Smooth muscle cell (in vitro differentiated cells): ENCODE data around the gene NPTX1. TPM values are rescaled to one million over a fixed set of nuclear protein-coding genes. Genes with fewer than 3 reads are reported as not detected.
"Not testable (repeated sequence)": the region's sequence is repeated elsewhere in the genome, so short reads cannot be mapped to it uniquely, and the experiment has no call there.

Experiments
- DNase-seq: peaks from one replicate; lab custom pipeline; 2025; ENCODE audit not compliant: unreplicated experiment; lab: John Stamatoyannopoulos, UW
- H2AFZ ChIP-seq: fragments of 200-600 bp; sonication (generic); 2 replicates; pipeline ENCODE4 v1.6.0; 2016; ENCODE audit warnings: antibody characterized with exemption, low read depth, mild to moderate bottlenecking
- H3F3A ChIP-seq: fragments of 200-600 bp; sonication (generic); 2 replicates; pipeline ENCODE4 v1.6.0; 2017; ENCODE audit warnings: antibody characterized with exemption, low read depth
- H3K27ac ChIP-seq: fragments of 200-600 bp; sonication (generic); 2 replicates; pipeline ENCODE4 v1.5.1; 2016; ENCODE audit warnings: low read depth, mild to moderate bottlenecking
- H3K27me3 ChIP-seq: fragments of 200-600 bp; sonication (generic); 2 replicates; pipeline ENCODE4 v1.6.1; 2016; ENCODE audit warnings: low read depth, mild to moderate bottlenecking
- H3K36me3 ChIP-seq: fragments of 200-600 bp; sonication (generic); 2 replicates; pipeline ENCODE4 v1.5.1; 2016; ENCODE audit warnings: low read depth
- H3K4me1 ChIP-seq: fragments of 200-600 bp; sonication (generic); 2 replicates; pipeline ENCODE4 v1.5.1; 2016; ENCODE audit warnings: low read depth
- H3K4me2 ChIP-seq: fragments of 200-600 bp; sonication (generic); 2 replicates; pipeline ENCODE4 v1.6.0; 2016; ENCODE audit warnings: mild to moderate bottlenecking
- H3K4me3 ChIP-seq: fragments of 200-600 bp; sonication (generic); 2 replicates; pipeline ENCODE4 v1.5.1; 2016; ENCODE audit warnings: mild to moderate bottlenecking
- H3K79me2 ChIP-seq: fragments of 200-600 bp; sonication (generic); 2 replicates; pipeline ENCODE4 v1.6.0; 2016; ENCODE audit warnings: low read depth, mild to moderate bottlenecking
- H3K9ac ChIP-seq: fragments of 200-600 bp; sonication (generic); 2 replicates; pipeline ENCODE4 v1.6.0; 2016; ENCODE audit warnings: low read depth
- H3K9me3 ChIP-seq: fragments of 200-600 bp; sonication (generic); replicated peaks from 2 replicates; pipeline ENCODE4 v1.5.1; 2016; ENCODE audit warnings: low read depth
- H4K20me1 ChIP-seq: fragments of 200-600 bp; sonication (generic); 2 replicates; pipeline ENCODE4 v1.6.0; 2016; ENCODE audit warnings: low read depth
- CTCF ChIP-seq: fragments of 200-600 bp; sonication (generic); IDR thresholded peaks from 2 replicates; pipeline ENCODE4 v1.5.1; 2017; ENCODE audit warnings: borderline replicate concordance, mild to moderate bottlenecking, antibody characterized with exemption; ENCODE audit not compliant: insufficient read depth, poor library complexity, severe bottlenecking
- WGBS: methylation state at CpG from one replicate; pipeline ENCODE4 v1.1.7; 2016; ENCODE audit warnings: low lambda C conversion rate; 5-methylcytosine and 5-hydroxymethylcytosine counted together
- polyA plus RNA-seq: library from polyadenylated mRNA; unstranded; fragments of >200 nt; fragmentation: Nextera tagmentation; extraction: Ambion mirVana; gene quantifications from 2 replicates; pipeline ENCODE4 v1.2.1, GENCODE V29; 2016
- total RNA-seq: library from RNA; depleted of rRNA; stranded (reverse); fragments of >200 nt; gene quantifications from 2 replicates; pipeline ENCODE4 v1.2.3, GENCODE V29; 2014

Gene NPTX1
- total and polyA plus RNA-seq, 2 experiments from 2014 or later = 1.8 to 5.9 TPM

GRCh38 chr17:80509311-80509710 is 32.9 kb upstream of the NPTX1 start:
- H3K4me3 ChIP-seq = no peak overlapping the region
- WGBS = 75% methylated on average over 8 of the region's 8 CpGs

GRCh38 chr17:80507965-80508364 is 31.6 kb upstream of the NPTX1 start:
- WGBS = 96% methylated on average over 3 of the region's 3 CpGs
- no peak for TF ChIP-seq CTCF

More at GRCh38 chr17:80509311-80509710, 32.9 kb upstream of the NPTX1 start:
- Histone ChIP-seq H3K4me1 (peaks cover 5% of the 10 kb centered on the region), H2AFZ (no peak overlapping the region), H4K20me1 (no peaks in the 10 kb centered on the region), H3K4me2 (no peak overlapping the region), H3K36me3 (no peaks in the 10 kb centered on the region), H3F3A (peaks cover 6% of the 10 kb centered on the region), H3K9me3 (no peaks in the 10 kb centered on the region), H3K9ac (no peak overlapping the region), H3K27ac (no peak overlapping the region), H3K79me2 (no peaks in the 10 kb centered on the region), H3K27me3 (peaks cover 9% of the 10 kb centered on the region)
- no peak for DNase-seq
- TF ChIP-seq CTCF = no peak

GRCh38 chr17:80507177-80507576 is 30.8 kb upstream of the NPTX1 start:
- not testable (repeated sequence) for H2AFZ ChIP-seq, H3K4me3 ChIP-seq, H3K4me1 ChIP-seq, DNase-seq, H4K20me1 ChIP-seq, H3K36me3 ChIP-seq, H3K9ac ChIP-seq, H3F3A ChIP-seq, H3K27me3 ChIP-seq, H3K79me2 ChIP-seq, H3K9me3 ChIP-seq, H3K4me2 ChIP-seq, H3K27ac ChIP-seq
- 47% methylated on average over 4 of the region's 4 CpGs for WGBS

More at GRCh38 chr17:80507965-80508364, 31.6 kb upstream of the NPTX1 start:
- no peak overlapping the region for H3K9ac ChIP-seq
- H3K36me3 ChIP-seq = no peaks in the 10 kb centered on the region
- H4K20me1 ChIP-seq = no peaks in the 10 kb centered on the region
- no peak overlapping the region for H3K4me2 ChIP-seq
- no peak overlapping the region for H2AFZ ChIP-seq
- H3K9me3 ChIP-seq = no peaks in the 10 kb centered on the region
- H3K79me2 ChIP-seq = no peaks in the 10 kb centered on the region
- DNase-seq = no peak
- peaks cover 6% of the 10 kb centered on the region for H3F3A ChIP-seq
- peaks cover 5% of the 10 kb centered on the region for H3K4me1 ChIP-seq
- H3K4me3 ChIP-seq = no peak overlapping the region
- H3K27me3 ChIP-seq = peaks cover 9% of the 10 kb centered on the region
- H3K27ac ChIP-seq = no peak overlapping the region

- H3K27me3 ChIP-seq = peaks cover 3% of the 10 kb centered on the region
- no peak for TF ChIP-seq CTCF
- peaks cover 6% of the 10 kb centered on the region for H3F3A ChIP-seq
- H3K4me3 ChIP-seq = no peak overlapping the region
- peaks cover 11% of the 10 kb centered on the region for H3K4me1 ChIP-seq
- no peaks in the 10 kb centered on the region for H3K9me3 ChIP-seq
- no peak overlapping the region for H2AFZ ChIP-seq
- peak overlapping the region; percentile 42 for H3K9ac ChIP-seq
- WGBS = 20% methylated on average over 8 of the region's 8 CpGs
- DNase-seq = no peak
- H4K20me1 ChIP-seq = no peaks in the 10 kb centered on the region
- H3K4me2 ChIP-seq = peak overlapping the region; percentile 41
- H3K27ac ChIP-seq = peak overlapping the region; percentile 89
- H3K79me2 ChIP-seq = no peaks in the 10 kb centered on the region
- no peaks in the 10 kb centered on the region for H3K36me3 ChIP-seq
Observed at GRCh38 chr17:80504686-80505413, 28.4 kb upstream of the NPTX1 start.
